GM18951 (cell line): ENCODE data around the gene GSTM3.
"Not testable (repeated sequence)": the region's sequence is repeated elsewhere in the genome, so short reads cannot be mapped to it uniquely, and the experiment has no call there.

Experiments used
- POLR2A ChIP-seq: IDR thresholded peaks from 4 replicates; pipeline ENCODE4 v1.6.1; 2011; ENCODE audit warnings: mild to moderate bottlenecking; ENCODE audit not compliant: insufficient read length, insufficient read depth; ENCODE audit errors: extremely low read depth
- in situ Hi-C: fragments of 300-500 bp; cut with MboI; formaldehyde crosslinking; loops from one replicate; pipeline ENCODE4 v1.12.0; 2022; ENCODE audit warnings: low sequenced_read_pairs, mixed read lengths, inconsistent platforms; ENCODE audit not compliant: unreplicated experiment

GSTM3 gene

GRCh38 chr1:109722908-109723691 lies 17.7 kb downstream of the GSTM3 start:
- no peak for TF ChIP-seq POLR2A
- in situ Hi-C loops, result no loop called here

GRCh38 chr1:109721971-109722370 lies 18.9 kb downstream of the GSTM3 start:
- in situ Hi-C loops, result no loop called here
- no peak for TF ChIP-seq POLR2A

GRCh38 chr1:109721042-109721441 lies 19.8 kb downstream of the GSTM3 start:
- no peak for TF ChIP-seq POLR2A
- in situ Hi-C loops, result no loop called here

GRCh38 chr1:109719337-109719837 lies 21.5 kb downstream of the GSTM3 start:
- in situ Hi-C loops, result no loop called here
- no peak for TF ChIP-seq POLR2A

- no peak for TF ChIP-seq POLR2A
- in situ Hi-C loops, result no loop called here
These were observed 22.3 kb downstream of the GSTM3 start for GRCh38 chr1:109718495-109718894.

DNA sequence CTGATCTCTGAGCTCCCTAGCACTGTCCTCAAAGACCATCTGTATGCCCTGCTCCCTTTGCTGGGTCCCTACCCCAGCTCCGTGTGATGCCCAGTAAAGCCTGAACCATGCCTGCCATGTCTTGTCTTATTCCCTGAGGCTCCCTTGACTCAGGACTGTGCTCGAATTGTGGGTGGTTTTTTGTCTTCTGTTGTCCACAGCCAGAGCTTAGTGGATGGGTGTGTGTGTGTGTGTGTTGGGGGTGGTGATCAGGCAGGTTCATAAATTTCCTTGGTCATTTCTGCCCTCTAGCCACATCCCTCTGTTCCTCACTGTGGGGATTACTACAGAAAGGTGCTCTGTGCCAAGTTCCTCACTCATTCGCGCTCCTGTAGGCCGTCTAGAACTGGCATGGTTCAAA lies 23.1 kb downstream of the GSTM3 start:
- TF ChIP-seq POLR2A, result no peak
- in situ Hi-C loops, result no loop called here

GRCh38 chr1:109716570-109717090 lies 24.2 kb downstream of the GSTM3 start:
- TF ChIP-seq POLR2A, result no peak
- in situ Hi-C loops, result no loop called here

- in situ Hi-C loops, result no loop called here
- TF ChIP-seq POLR2A, result no peak
These were observed 24.7 kb downstream of the GSTM3 start for GRCh38 chr1:109716121-109716520.

GRCh38 chr1:109714661-109715372 lies 26.0 kb downstream of the GSTM3 start:
- in situ Hi-C loops, result no loop called here
- TF ChIP-seq POLR2A, result no peak

GRCh38 chr1:109713636-109714035 lies 27.2 kb downstream of the GSTM3 start:
- in situ Hi-C loops, result no loop called here
- TF ChIP-seq POLR2A, result no peak

- no peak for TF ChIP-seq POLR2A
- in situ Hi-C loops, result no loop called here
These were observed 28.4 kb downstream of the GSTM3 start for GRCh38 chr1:109712321-109712864.

DNA sequence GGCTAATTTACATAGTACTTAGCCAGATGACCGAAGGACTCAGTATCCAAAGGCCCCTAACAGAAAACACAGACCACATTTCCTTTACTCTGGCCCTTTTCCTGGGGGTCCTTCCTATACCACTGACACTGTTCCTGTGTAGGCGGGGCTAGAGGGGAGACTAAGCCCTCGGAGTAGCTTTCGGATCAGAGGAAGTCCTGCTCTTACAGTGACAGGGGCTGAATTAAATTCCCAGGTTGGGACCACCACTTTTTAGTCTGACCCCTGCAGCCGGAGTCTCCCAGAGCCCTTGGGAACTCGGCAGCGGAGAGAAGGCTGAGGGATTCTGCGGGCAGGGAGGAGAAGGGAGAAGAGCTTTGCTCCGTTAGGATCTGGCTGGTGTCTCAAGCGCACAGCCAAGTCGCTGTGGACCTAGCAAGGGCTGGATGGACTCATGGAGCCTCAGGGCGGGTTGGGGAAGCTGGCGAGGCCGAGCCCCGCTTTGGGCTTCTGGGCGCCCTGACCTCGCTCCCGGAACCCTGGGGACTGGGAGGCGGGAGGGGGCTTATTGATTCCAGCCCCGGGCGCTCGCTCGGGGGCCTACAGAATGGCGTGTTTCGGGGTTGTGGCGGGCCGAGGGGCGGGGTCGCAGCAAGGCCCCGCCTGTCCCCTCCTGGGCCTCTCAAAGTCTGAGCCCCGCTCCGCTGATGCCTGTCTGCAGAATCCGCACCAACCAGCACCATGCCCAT lies 29.1 kb downstream of the GSTM3 start, which contains the start of gene GSTM5:
GSTM5 (plus strand) TSS at position 659 of the 728 bp plus-strand sequence; CDS start at position 721, 62 bp downstream.
- in situ Hi-C loops, result not testable (repeated sequence)

DNA sequence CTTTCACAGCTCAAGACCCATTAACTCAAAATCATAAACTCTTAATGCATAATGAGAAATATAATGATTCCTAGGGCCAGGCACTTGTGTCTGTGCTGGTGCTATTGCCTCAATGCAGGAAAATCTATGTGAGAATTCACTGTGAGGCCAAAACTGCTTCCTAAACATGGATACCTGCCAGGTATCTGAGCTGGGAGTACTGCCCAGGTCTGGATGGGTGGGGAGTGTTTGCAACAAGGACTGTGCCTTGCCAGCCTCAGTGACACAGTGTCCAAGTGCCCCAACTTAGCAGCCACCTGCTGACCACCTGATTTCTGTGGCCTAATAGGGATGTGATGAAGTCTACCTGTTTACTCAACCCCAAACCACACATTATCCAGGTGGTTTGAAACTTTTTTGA lies 31.0 kb downstream of the GSTM3 start:
- in situ Hi-C loops, result not testable (repeated sequence)

GRCh38 chr1:109708949-109709348 lies 31.9 kb downstream of the GSTM3 start:
- in situ Hi-C loops, result not testable (repeated sequence)
